ENCODE data around the gene KLHL18.
A peak's percentile ranks its signal among the peaks of the same experiment; 100 is the strongest.
"Not testable (repeated sequence)": the region's sequence is repeated elsewhere in the genome, so short reads cannot be mapped to it uniquely, and the experiment has no call there.

The KLHL18 gene

GRCh38 chr3:47274652-47275051 lies 8.1 kb upstream of the KLHL18 start:
- ATAC-seq, result no peak

GRCh38 chr3:47276558-47276957 lies 6.2 kb upstream of the KLHL18 start:
- no peak for ATAC-seq

GRCh38 chr3:47280519-47280918 lies 2.2 kb upstream of the KLHL18 start:
- no peak for ATAC-seq

GRCh38 chr3:47283193-47283537 lies 421 bp downstream of the KLHL18 start:
- no peak for ATAC-seq

GRCh38 chr3:47283591-47284364 lies 1.0 kb downstream of the KLHL18 start:
- ATAC-seq, result peak in 1 of 2 donors; percentile 4

GRCh38 chr3:47288966-47289910 lies 6.5 kb downstream of the KLHL18 start:
- no peak for ATAC-seq

GRCh38 chr3:47291158-47291753 lies 8.5 kb downstream of the KLHL18 start:
- ATAC-seq, result no peak

- not testable (repeated sequence) for ATAC-seq
These were observed 9.1 kb downstream of the KLHL18 start for GRCh38 chr3:47291754-47292420.

- ATAC-seq, result no peak
These were observed 11.1 kb downstream of the KLHL18 start for GRCh38 chr3:47293822-47294221.

- no peak for ATAC-seq
These were observed 11.6 kb downstream of the KLHL18 start for GRCh38 chr3:47294392-47294791.

- ATAC-seq, result no peak
These were observed 12.6 kb downstream of the KLHL18 start for GRCh38 chr3:47295322-47295721.

- ATAC-seq, result no peak
These were observed 13.2 kb downstream of the KLHL18 start for GRCh38 chr3:47295976-47296375.

- no peak for ATAC-seq
These were observed 14.0 kb downstream of the KLHL18 start for GRCh38 chr3:47296562-47297302.

- no peak for ATAC-seq
These were observed 15.7 kb downstream of the KLHL18 start for GRCh38 chr3:47298439-47298838.

GRCh38 chr3:47299381-47300318 lies 16.9 kb downstream of the KLHL18 start:
- ATAC-seq, result no peak

GRCh38 chr3:47301456-47301855 lies 18.7 kb downstream of the KLHL18 start:
- no peak for ATAC-seq

GRCh38 chr3:47306022-47306421 lies 23.3 kb downstream of the KLHL18 start:
- ATAC-seq, result no peak

GRCh38 chr3:47309231-47309630 lies 26.5 kb downstream of the KLHL18 start:
- ATAC-seq, result not testable (repeated sequence)

- ATAC-seq, result no peak
These were observed 27.6 kb downstream of the KLHL18 start for GRCh38 chr3:47310391-47310790.

GRCh38 chr3:47313341-47314055 lies 30.8 kb downstream of the KLHL18 start:
- no peak for ATAC-seq
